ENCODE measurements around the gene GPHA2. TPM values are rescaled to one million over a fixed set of nuclear protein-coding genes. Genes with fewer than 3 reads are reported as not detected.
A peak's percentile ranks its signal among the peaks of the same experiment; 100 is the strongest.

GPHA2 gene
- total and polyA plus RNA-seq, 9 donors = 0.45 to 1.6 (median 0.72) TPM; not detected in 2

- Histone ChIP-seq H3K4me3 (no peak within 1 kb of the TSS), H3K9me3 (peaks cover 0 to 4% of the 10 kb centered on the region in 2 donors), H3K4me1 (ENCODE audit: insufficient read depth) (peaks cover 3% of the 10 kb centered on the region), H3K27me3 (no peaks in the 10 kb centered on the region), H3K36me3 (no peaks in the 10 kb centered on the region), H3K27ac (no peak within 1 kb of the TSS)
- 15 to 21% (median 19%) methylated on average over 64 to 68 of the region's 69 CpGs for WGBS, 3 donors
- TF ChIP-seq CTCF (IDR thresholded peaks at IDR 0.05) = no peak
- TF ChIP-seq POLR2A (IDR thresholded peaks at IDR 0.05) = no peak
- no peak for TF ChIP-seq EP300 (IDR thresholded peaks at IDR 0.05)
- peak; percentile 78 to 89 (median 84) for DNase-seq
- intact Hi-C loops (cut with DNase I) = no loop called here
These were observed 35.9 kb upstream of the GPHA2 start, which contains the start of gene MAJIN for GRCh38 chr11:64971421-64972233. Gene MAJIN, minus strand, starts transcription at chr11:64972108. Its CDS starts 12,703 bp downstream, at chr11:64959405.

GRCh38 chr11:64970731-64971151 lies 35.0 kb upstream of the GPHA2 start:
- Histone ChIP-seq H3K36me3 (no peaks in the 10 kb centered on the region), H3K4me3 (no peak overlapping the region), H3K27me3 (no peaks in the 10 kb centered on the region), H3K27ac (no peak overlapping the region), H3K4me1 (ENCODE audit: insufficient read depth) (peaks cover 3% of the 10 kb centered on the region), H3K9me3 (peaks cover 0 to 4% of the 10 kb centered on the region in 2 donors)
- DNase-seq = no peak
- TF ChIP-seq CTCF (IDR thresholded peaks at IDR 0.05) = no peak
- no peak for TF ChIP-seq EP300 (IDR thresholded peaks at IDR 0.05)
- no peak for TF ChIP-seq POLR2A (IDR thresholded peaks at IDR 0.05)
- 89 to 92% (median 92%) methylated on average over 8 of the region's 8 CpGs for WGBS, 3 donors
- intact Hi-C loops (cut with DNase I) = no loop called here

GRCh38 chr11:64969209-64969608 lies 33.5 kb upstream of the GPHA2 start:
- DNase-seq = no peak
- no peak overlapping the region for H3K27ac ChIP-seq
- H3K27me3 ChIP-seq = no peaks in the 10 kb centered on the region
- intact Hi-C loops (cut with DNase I) = no loop called here
- TF ChIP-seq CTCF (IDR thresholded peaks at IDR 0.05) (no peak), EP300 (IDR thresholded peaks at IDR 0.05) (no peak), POLR2A (IDR thresholded peaks at IDR 0.05) (no peak)
- H3K4me3 ChIP-seq = no peak overlapping the region
- no peaks in the 10 kb centered on the region for H3K36me3 ChIP-seq
- peaks cover 3% of the 10 kb centered on the region for H3K4me1 ChIP-seq (ENCODE audit: insufficient read depth)
- 34 to 48% (median 40%) methylated on average over 5 of the region's 5 CpGs for WGBS, 3 donors
- H3K9me3 ChIP-seq = peaks cover 0 to 4% of the 10 kb centered on the region in 2 donors

- no peak for DNase-seq
- TF ChIP-seq EP300 (IDR thresholded peaks at IDR 0.05) = no peak
- no peak for TF ChIP-seq POLR2A (IDR thresholded peaks at IDR 0.05)
- TF ChIP-seq CTCF (IDR thresholded peaks at IDR 0.05) = no peak
- Histone ChIP-seq H3K36me3 (no peaks in the 10 kb centered on the region), H3K4me3 (no peak overlapping the region), H3K27me3 (no peaks in the 10 kb centered on the region), H3K9me3 (no peaks in the 10 kb centered on the region), H3K4me1 (ENCODE audit: insufficient read depth) (peaks cover 3% of the 10 kb centered on the region), H3K27ac (no peak overlapping the region)
- intact Hi-C loops (cut with DNase I) = no loop called here
- 87 to 91% (median 88%) methylated on average over 3 of the region's 3 CpGs for WGBS, 3 donors
These were observed 31.7 kb upstream of the GPHA2 start for GRCh38 chr11:64967375-64967774.

All from ovary (tissue), 9 donors.